Measurements from ENCODE around the gene GIGYF2. TPM values are rescaled to one million over a fixed set of nuclear protein-coding genes. Genes with fewer than 3 reads are reported as not detected.

GIGYF2 gene
- total RNA-seq, 1 experiment from 2014 or later: 59.6 TPM

DNA sequence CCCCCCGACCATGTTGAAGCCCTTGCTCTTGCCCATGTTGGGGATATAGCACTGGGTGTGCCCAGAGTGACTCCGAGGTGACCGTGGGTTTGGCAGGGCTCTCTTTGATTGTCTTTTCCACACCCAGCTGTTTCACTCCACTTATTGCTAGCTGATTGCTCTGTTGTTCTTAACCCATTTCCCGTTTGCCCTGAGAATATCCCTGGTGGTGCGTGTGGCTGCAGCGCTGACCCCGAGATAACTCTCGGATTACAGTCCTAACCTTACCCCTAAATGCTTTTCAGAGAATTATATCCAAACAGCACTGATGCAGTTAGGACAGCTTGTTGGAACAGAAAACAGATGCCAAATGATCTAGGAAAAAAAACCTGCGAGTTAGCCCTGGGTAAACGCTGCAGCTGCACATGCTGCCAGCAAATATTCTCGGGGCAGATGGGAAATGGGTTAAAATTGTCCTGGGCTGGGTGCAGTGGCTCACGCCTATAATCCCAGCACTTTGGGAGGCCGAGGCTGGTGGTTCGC is 138.6 kb downstream of the GIGYF2 start:
- H2AFZ ChIP-seq (ENCODE audit: low read length): no peak overlapping the region
- peaks cover 33% of the 10 kb centered on the region for H3K79me2 ChIP-seq (ENCODE audit: low read length)
- no peaks in the 10 kb centered on the region for H3K9me2 ChIP-seq (replicated peaks; ENCODE audit: insufficient read depth, low read length)
- H3K27ac ChIP-seq (ENCODE audit: low read length): no peak overlapping the region
- no peaks in the 10 kb centered on the region for H3K9me3 ChIP-seq (ENCODE audit: low read length)
- peaks cover 25% of the 10 kb centered on the region for H3K4me1 ChIP-seq (ENCODE audit: low read length)
- no peak for DNase-seq
- H4K20me1 ChIP-seq (ENCODE audit: insufficient read depth, low read depth, low read length): no peaks in the 10 kb centered on the region
- H3K36me3 ChIP-seq (ENCODE audit: insufficient read depth, low read length): peaks cover 31% of the 10 kb centered on the region; the same call in 1 of the 2 replicates
- no peak overlapping the region for H3K9ac ChIP-seq (ENCODE audit: low read length)
- no peak overlapping the region for H3K4me3 ChIP-seq (ENCODE audit: low read length)
- H3K27me3 ChIP-seq (ENCODE audit: low read length): no peaks in the 10 kb centered on the region
- H3K4me2 ChIP-seq (ENCODE audit: low read depth, low read length, poor library complexity, severe bottlenecking): no peak overlapping the region

DNA sequence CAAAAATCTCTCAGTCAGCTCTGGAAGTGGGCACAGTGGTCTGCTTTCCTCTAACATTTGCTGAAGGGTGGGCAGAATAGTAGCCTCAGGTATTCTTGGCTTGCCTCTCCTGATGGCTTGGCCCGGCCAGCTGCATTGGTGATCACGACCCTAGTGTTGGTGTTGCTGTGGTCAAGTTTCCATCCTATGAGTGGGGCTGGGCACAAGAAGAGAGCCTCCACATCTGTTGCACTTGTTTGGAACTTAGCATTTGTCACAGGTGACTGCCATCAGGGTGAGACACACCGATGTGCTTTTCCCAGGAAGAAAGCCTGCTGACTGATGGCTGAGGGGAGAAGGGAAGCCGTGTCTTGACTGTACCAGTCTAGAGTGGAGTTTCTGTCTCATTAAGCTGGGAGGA is 139.8 kb downstream of the GIGYF2 start:
- Histone ChIP-seq H2AFZ (ENCODE audit: low read length) (no peak overlapping the region), H3K9me2 (replicated peaks; ENCODE audit: insufficient read depth, low read length) (no peaks in the 10 kb centered on the region), H3K9ac (ENCODE audit: low read length) (no peak overlapping the region), H3K4me1 (ENCODE audit: low read length) (peaks cover 25% of the 10 kb centered on the region), H3K4me2 (ENCODE audit: low read depth, low read length, poor library complexity, severe bottlenecking) (no peak overlapping the region), H4K20me1 (ENCODE audit: insufficient read depth, low read depth, low read length) (no peaks in the 10 kb centered on the region), H3K36me3 (ENCODE audit: insufficient read depth, low read length) (peaks cover 33% of the 10 kb centered on the region; the same call in 1 of the 2 replicates), H3K27ac (ENCODE audit: low read length) (no peak overlapping the region), H3K9me3 (ENCODE audit: low read length) (no peaks in the 10 kb centered on the region), H3K79me2 (ENCODE audit: low read length) (peaks cover 33% of the 10 kb centered on the region), H3K4me3 (ENCODE audit: low read length) (no peak overlapping the region), H3K27me3 (ENCODE audit: low read length) (no peaks in the 10 kb centered on the region)
- no peak for DNase-seq

DNA sequence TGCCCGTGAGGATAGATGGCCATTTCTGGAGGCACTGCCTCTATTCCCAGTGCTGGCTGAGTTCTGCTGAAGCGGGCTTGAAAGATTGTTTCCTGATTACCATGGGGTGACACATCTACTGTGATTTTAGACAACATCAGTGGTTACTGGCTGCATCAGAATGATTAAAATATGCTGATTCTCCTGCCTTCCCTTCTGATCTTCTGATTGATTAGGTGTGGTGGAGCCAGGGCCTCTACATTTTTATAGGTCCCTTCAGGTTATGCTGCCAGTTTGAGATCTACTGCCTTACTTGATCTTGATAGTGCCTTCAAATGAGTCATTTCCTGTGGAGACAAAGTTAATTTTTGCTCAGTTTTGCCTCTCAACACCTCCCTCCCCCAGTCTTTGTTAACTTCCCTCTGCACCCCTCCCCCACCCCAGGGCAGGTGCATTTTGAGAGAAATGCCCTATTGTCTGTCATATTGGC is 141.3 kb downstream of the GIGYF2 start:
- peak overlapping the region; percentile 70 for H3K27ac ChIP-seq (ENCODE audit: low read length)
- peak overlapping the region; percentile 19; the same call in 1 of the 2 replicates for H3K9ac ChIP-seq (ENCODE audit: low read length)
- H3K4me1 ChIP-seq (ENCODE audit: low read length): peaks cover 25% of the 10 kb centered on the region
- no peak overlapping the region for H2AFZ ChIP-seq (ENCODE audit: low read length)
- H4K20me1 ChIP-seq (ENCODE audit: insufficient read depth, low read depth, low read length): no peaks in the 10 kb centered on the region
- H3K79me2 ChIP-seq (ENCODE audit: low read length): peaks cover 33% of the 10 kb centered on the region
- peak overlapping the region; percentile 44 for H3K4me2 ChIP-seq (ENCODE audit: low read depth, low read length, poor library complexity, severe bottlenecking)
- peaks cover 30% of the 10 kb centered on the region; the same call in 1 of the 2 replicates for H3K36me3 ChIP-seq (ENCODE audit: insufficient read depth, low read length)
- peak; percentile 72 for DNase-seq
- H3K9me3 ChIP-seq (ENCODE audit: low read length): no peaks in the 10 kb centered on the region
- H3K27me3 ChIP-seq (ENCODE audit: low read length): no peaks in the 10 kb centered on the region
- no peaks in the 10 kb centered on the region for H3K9me2 ChIP-seq (replicated peaks; ENCODE audit: insufficient read depth, low read length)
- H3K4me3 ChIP-seq (ENCODE audit: low read length): no peak overlapping the region

DNA sequence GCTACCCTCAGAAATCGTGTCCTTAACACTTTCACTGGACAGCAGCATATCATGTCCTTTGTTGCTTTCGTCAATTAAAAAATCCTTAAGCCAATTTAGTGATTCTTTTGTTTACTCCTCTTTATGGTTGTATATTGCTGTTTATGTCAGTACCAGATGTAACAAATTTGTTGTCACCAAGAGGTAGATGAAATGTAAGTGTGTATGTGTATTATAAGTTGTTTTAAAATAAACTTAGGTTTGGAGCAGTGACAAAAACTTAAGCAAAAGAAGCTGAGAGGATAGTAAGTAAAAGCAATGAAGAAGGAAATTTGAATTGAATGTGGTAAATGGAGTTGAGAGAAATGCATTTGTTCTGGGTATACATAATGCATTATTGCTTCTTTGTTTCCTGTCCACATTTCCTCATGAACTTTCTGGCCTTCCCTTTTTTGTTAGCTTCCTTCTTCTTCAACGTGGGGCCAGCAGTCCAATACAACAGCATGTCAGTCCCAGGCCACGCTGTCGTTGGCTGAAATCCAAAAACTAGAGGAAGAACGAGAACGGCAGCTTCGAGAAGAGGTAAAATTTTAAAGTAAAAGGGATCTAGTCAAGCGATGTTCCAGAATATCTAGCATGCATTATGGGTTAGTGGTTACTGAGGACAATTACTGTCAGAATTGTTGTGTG is 142.4 kb downstream of the GIGYF2 start:
- Histone ChIP-seq H3K4me2 (ENCODE audit: low read depth, low read length, poor library complexity, severe bottlenecking) (no peak overlapping the region), H3K4me1 (ENCODE audit: low read length) (peaks cover 25% of the 10 kb centered on the region)

DNA sequence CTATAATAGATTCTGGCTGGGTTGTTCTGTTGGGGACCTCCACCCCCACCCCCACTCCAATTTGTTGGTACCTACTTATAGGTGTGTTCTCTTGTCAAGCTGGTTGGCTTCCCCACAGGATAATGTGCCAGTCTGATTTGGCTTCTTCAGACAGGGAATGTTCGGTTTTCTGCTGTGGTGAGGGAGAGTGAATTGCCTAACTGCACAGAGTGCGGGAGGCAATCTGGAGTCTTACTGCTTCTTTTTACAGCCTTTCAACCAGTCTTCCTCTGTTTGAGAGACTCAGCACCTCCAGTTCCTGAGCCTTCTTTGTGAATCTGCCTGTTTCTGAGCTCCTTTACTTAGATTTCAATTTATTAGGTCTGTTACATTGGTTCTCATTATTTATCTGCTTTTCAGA is 145.6 kb downstream of the GIGYF2 start:
- H3K9me3 ChIP-seq (ENCODE audit: low read length): no peaks in the 10 kb centered on the region
- H2AFZ ChIP-seq (ENCODE audit: low read length): no peak overlapping the region
- H3K79me2 ChIP-seq (ENCODE audit: low read length): peaks cover 7% of the 10 kb centered on the region
- no peaks in the 10 kb centered on the region for H3K27me3 ChIP-seq (ENCODE audit: low read length)
- no peak overlapping the region for H3K27ac ChIP-seq (ENCODE audit: low read length)
- H3K36me3 ChIP-seq (ENCODE audit: insufficient read depth, low read length): peaks cover 42% of the 10 kb centered on the region
- H4K20me1 ChIP-seq (ENCODE audit: insufficient read depth, low read depth, low read length): no peaks in the 10 kb centered on the region
- no peak overlapping the region for H3K9ac ChIP-seq (ENCODE audit: low read length)
- no peaks in the 10 kb centered on the region for H3K9me2 ChIP-seq (replicated peaks; ENCODE audit: insufficient read depth, low read length)
- H3K4me2 ChIP-seq (ENCODE audit: low read depth, low read length, poor library complexity, severe bottlenecking): no peak overlapping the region
- no peak overlapping the region for H3K4me3 ChIP-seq (ENCODE audit: low read length)
- no peak for DNase-seq
- H3K4me1 ChIP-seq (ENCODE audit: low read length): peaks cover 13% of the 10 kb centered on the region

More for the DNA sequence above, 142.4 kb downstream of the GIGYF2 start:
- peaks cover 26% of the 10 kb centered on the region for H3K79me2 ChIP-seq (ENCODE audit: low read length)
- H3K27me3 ChIP-seq (ENCODE audit: low read length): no peaks in the 10 kb centered on the region
- H3K36me3 ChIP-seq (ENCODE audit: insufficient read depth, low read length): peaks cover 27% of the 10 kb centered on the region
- no peaks in the 10 kb centered on the region for H3K9me2 ChIP-seq (replicated peaks; ENCODE audit: insufficient read depth, low read length)
- H3K9ac ChIP-seq (ENCODE audit: low read length): no peak overlapping the region
- H4K20me1 ChIP-seq (ENCODE audit: insufficient read depth, low read depth, low read length): no peaks in the 10 kb centered on the region
- no peaks in the 10 kb centered on the region for H3K9me3 ChIP-seq (ENCODE audit: low read length)
- no peak overlapping the region for H3K4me3 ChIP-seq (ENCODE audit: low read length)
- DNase-seq: no peak
- no peak overlapping the region for H2AFZ ChIP-seq (ENCODE audit: low read length)
- peak overlapping the region; percentile 70; the same call in 1 of the 2 replicates for H3K27ac ChIP-seq (ENCODE audit: low read length)

DNA sequence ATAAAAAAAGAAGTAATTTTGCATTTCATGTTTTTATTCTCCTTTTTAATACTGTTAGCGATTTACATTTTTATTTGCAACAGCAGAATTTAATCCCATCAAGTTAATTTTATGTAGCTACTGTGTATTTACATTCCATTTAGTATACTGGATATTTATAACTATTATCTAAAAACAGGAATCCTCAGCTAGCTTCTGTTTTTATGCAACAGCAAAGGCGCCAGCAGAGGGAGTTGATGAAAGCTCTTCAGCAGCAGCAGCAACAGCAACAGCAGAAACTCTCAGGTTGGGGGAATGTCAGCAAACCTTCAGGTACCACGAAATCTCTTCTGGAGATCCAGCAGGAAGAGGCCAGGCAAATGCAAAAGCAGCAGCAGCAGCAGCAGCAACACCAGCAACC is 146.7 kb downstream of the GIGYF2 start:
- no peaks in the 10 kb centered on the region for H3K9me3 ChIP-seq (ENCODE audit: low read length)
- no peak for DNase-seq
- H4K20me1 ChIP-seq (ENCODE audit: insufficient read depth, low read depth, low read length): no peaks in the 10 kb centered on the region
- no peak overlapping the region for H3K4me2 ChIP-seq (ENCODE audit: low read depth, low read length, poor library complexity, severe bottlenecking)
- no peak overlapping the region for H3K27ac ChIP-seq (ENCODE audit: low read length)
- H3K9ac ChIP-seq (ENCODE audit: low read length): no peak overlapping the region
- H2AFZ ChIP-seq (ENCODE audit: low read length): no peak overlapping the region
- no peak overlapping the region for H3K4me3 ChIP-seq (ENCODE audit: low read length)
- no peaks in the 10 kb centered on the region for H3K27me3 ChIP-seq (ENCODE audit: low read length)
- 0 out of 2 replicates have a peak, but pooled peaks cover 3% of the 10 kb centered on the region for H3K79me2 ChIP-seq (ENCODE audit: low read length)
- no peaks in the 10 kb centered on the region for H3K9me2 ChIP-seq (replicated peaks; ENCODE audit: insufficient read depth, low read length)
- peaks cover 1% of the 10 kb centered on the region for H3K4me1 ChIP-seq (ENCODE audit: low read length)
- H3K36me3 ChIP-seq (ENCODE audit: insufficient read depth, low read length): peaks cover 47% of the 10 kb centered on the region

DNA sequence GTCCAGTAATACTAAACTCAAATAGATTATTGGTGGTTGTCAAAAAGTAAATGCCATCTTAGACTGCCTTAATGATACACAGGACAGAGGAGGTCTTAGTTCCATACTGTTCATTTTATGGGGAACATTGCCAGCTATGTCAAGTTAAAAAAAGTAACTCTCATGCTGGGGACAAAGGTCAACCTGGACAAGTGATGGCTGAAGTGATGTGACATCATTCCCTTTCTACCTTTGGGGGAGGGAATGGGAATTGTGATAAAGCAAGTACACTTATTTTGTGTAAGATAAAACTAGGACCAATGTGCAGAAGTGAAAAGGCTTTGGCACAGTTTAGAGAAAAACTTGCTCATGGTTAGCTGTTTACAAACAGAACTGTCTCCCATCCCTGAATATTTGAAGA is 148.9 kb downstream of the GIGYF2 start:
- peaks cover 32% of the 10 kb centered on the region for H3K36me3 ChIP-seq (ENCODE audit: insufficient read depth, low read length)
- H3K4me2 ChIP-seq (ENCODE audit: low read depth, low read length, poor library complexity, severe bottlenecking): no peak overlapping the region

DNA sequence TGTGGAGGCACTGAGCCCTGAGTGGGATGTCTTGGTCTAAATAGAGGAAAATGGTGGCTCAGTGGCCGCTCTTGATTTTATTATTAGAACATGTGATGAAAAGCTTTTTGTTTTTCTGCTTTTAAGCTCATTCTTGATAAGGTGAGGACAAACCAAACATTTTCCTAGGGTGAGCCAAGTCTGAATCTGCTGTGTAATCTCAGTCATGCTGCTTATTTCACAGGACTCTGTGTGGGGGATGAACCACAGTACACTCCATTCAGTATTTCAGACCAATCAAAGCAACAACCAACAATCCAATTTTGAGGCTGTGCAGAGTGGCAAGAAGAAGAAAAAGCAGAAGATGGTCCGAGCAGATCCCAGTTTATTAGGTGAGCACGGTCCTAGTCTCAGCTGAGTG is 152.9 kb downstream of the GIGYF2 start:
- Histone ChIP-seq H3K4me3 (ENCODE audit: low read length) (no peak overlapping the region), H3K9me3 (ENCODE audit: low read length) (no peaks in the 10 kb centered on the region), H3K9ac (ENCODE audit: low read length) (no peak overlapping the region), H3K4me2 (ENCODE audit: low read depth, low read length, poor library complexity, severe bottlenecking) (no peak overlapping the region), H3K36me3 (ENCODE audit: insufficient read depth, low read length) (peaks cover 27% of the 10 kb centered on the region), H3K4me1 (ENCODE audit: low read length) (0 out of 2 replicates have a peak, but pooled peaks cover 4% of the 10 kb centered on the region), H4K20me1 (ENCODE audit: insufficient read depth, low read depth, low read length) (no peaks in the 10 kb centered on the region), H3K79me2 (ENCODE audit: low read length) (no peaks in the 10 kb centered on the region), H3K27me3 (ENCODE audit: low read length) (no peaks in the 10 kb centered on the region), H3K9me2 (replicated peaks; ENCODE audit: insufficient read depth, low read length) (no peaks in the 10 kb centered on the region), H3K27ac (ENCODE audit: low read length) (no peak overlapping the region), H2AFZ (ENCODE audit: low read length) (no peak overlapping the region)
- DNase-seq: no peak

More for the DNA sequence above, 148.9 kb downstream of the GIGYF2 start:
- Histone ChIP-seq H3K9me3 (ENCODE audit: low read length) (no peaks in the 10 kb centered on the region), H3K9ac (ENCODE audit: low read length) (no peak overlapping the region), H3K27me3 (ENCODE audit: low read length) (no peaks in the 10 kb centered on the region), H2AFZ (ENCODE audit: low read length) (no peak overlapping the region), H3K27ac (ENCODE audit: low read length) (no peak overlapping the region), H3K4me1 (ENCODE audit: low read length) (no peaks in the 10 kb centered on the region), H4K20me1 (ENCODE audit: insufficient read depth, low read depth, low read length) (no peaks in the 10 kb centered on the region), H3K9me2 (replicated peaks; ENCODE audit: insufficient read depth, low read length) (no peaks in the 10 kb centered on the region), H3K4me3 (ENCODE audit: low read length) (no peak overlapping the region), H3K79me2 (ENCODE audit: low read length) (no peaks in the 10 kb centered on the region)
- DNase-seq: no peak
